Endothelial cell (in vitro differentiated cells): Measurements from ENCODE around the gene C10orf71. TPM values are rescaled to one million over a fixed set of nuclear protein-coding genes. Genes with fewer than 3 reads are reported as not detected.

Experiments used
- DNase-seq: peaks from one replicate; pipeline ENCODE4 v3.0.0; 2021; ENCODE audit warnings: low spot score
- H3K27ac Mint-ChIP-seq: one replicate; pipeline ENCODE4 v1.8.0; 2021; ENCODE audit warnings: mixed read lengths, inconsistent platforms; ENCODE audit not compliant: unreplicated experiment
- H3K27me3 Mint-ChIP-seq: one replicate; pipeline ENCODE4 v1.8.0; 2021; ENCODE audit warnings: mild to moderate bottlenecking, moderate library complexity, mixed read lengths, inconsistent platforms; ENCODE audit not compliant: unreplicated experiment
- H3K36me3 Mint-ChIP-seq: one replicate; pipeline ENCODE4 v1.8.0; 2021; ENCODE audit warnings: mild to moderate bottlenecking, low read depth, mixed read lengths, inconsistent platforms; ENCODE audit not compliant: unreplicated experiment
- H3K4me1 Mint-ChIP-seq: one replicate; pipeline ENCODE4 v1.8.0; 2021; ENCODE audit warnings: mild to moderate bottlenecking, mixed read lengths, inconsistent platforms; ENCODE audit not compliant: unreplicated experiment
- H3K4me3 Mint-ChIP-seq: one replicate; pipeline ENCODE4 v1.8.0; 2021; ENCODE audit warnings: mild to moderate bottlenecking, mixed read lengths, inconsistent platforms; ENCODE audit not compliant: unreplicated experiment
- H3K9me3 Mint-ChIP-seq: one replicate; pipeline ENCODE4 v1.8.0; 2021; ENCODE audit warnings: mixed read lengths, inconsistent platforms; ENCODE audit not compliant: unreplicated experiment
- CTCF ChIP-seq: fragments of 200-600 bp; sonication (generic); IDR thresholded peaks from one replicate; pipeline ENCODE4 v1.5.0; 2021; ENCODE audit warnings: antibody characterized with exemption; ENCODE audit not compliant: unreplicated experiment
- total RNA-seq: library from RNA; stranded (reverse); fragmentation: NEBNext Ultra II Directional; extraction: Animal tissue kit (Norgen Biotek cat#: 25700); gene quantifications from one replicate; pipeline ENCODE4 v1.2.1, GENCODE V29; 2021; ENCODE audit not compliant: unreplicated experiment

C10orf71 gene
- total RNA-seq, 1 donor from 2014 or later: not detected

DNA sequence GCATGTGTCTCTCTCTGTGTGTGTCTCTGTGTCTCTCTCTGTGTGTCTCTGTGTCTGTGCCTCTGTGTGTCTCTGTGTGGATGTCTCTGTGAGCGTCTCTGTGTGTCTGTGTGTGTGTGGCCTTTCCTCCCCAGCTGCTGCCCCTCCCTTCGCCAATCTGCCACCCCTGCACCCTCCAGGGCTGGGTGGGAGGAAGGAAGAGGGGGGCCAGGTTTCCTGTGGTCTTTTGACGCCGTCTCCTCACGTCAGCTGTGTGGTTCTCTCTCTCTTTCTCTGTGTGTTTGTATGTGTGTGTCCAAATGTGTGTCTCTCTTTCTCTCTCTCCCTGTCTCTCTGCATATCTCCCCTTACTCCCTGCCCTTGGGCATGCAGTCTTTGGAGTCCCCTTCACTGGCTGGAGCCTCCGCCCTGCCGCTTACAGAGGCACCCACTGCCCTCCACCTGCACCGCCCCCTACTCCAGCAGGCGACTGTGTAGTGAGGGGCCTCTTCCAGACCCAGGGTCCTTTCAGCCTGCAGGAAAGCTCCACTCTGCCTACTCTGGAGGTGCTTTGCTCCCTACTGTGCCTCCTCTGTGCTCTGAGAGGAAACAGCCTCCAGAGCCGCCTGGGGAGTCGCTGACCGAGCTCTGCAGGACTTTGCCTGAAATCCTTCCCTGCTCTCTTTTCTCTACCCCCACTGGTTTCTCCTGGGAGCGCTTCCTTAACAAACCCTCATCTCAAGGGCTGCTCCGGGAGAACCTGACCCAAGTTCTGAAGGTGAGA is 44.2 kb upstream of the C10orf71 start:
- Mint-ChIP-seq H3K4me1 (no peaks in the 10 kb centered on the region), H3K4me3 (no peak overlapping the region)

DNA sequence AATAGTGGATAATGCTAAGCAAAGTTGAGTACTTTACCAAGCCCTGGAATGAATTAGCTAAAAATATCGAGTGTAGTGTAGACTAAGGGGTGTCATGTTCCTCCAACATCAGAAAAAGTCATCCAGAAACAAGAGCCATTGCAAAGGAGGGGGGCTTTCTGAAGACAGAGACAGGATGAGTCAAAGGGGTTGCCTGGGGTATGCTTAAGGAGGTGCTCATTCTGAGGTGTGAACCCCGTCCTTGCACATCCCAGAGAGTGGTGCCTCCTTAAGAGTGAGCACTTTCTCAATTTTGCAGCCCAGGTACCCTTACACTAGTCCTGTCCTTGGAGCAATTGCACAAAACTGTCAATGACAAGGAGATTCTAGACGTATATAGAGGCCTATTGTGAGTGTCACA is 43.1 kb upstream of the C10orf71 start:
- Mint-ChIP-seq H3K27ac (no peak overlapping the region), H3K4me1 (no peaks in the 10 kb centered on the region), H3K4me3 (no peak overlapping the region), H3K9me3 (no peaks in the 10 kb centered on the region), H3K36me3 (no peaks in the 10 kb centered on the region), H3K27me3 (no peaks in the 10 kb centered on the region)
- TF ChIP-seq CTCF: no peak
- no peak for DNase-seq

More for the DNA sequence above, 44.2 kb upstream of the C10orf71 start:
- H3K36me3 Mint-ChIP-seq: no peaks in the 10 kb centered on the region
- H3K9me3 Mint-ChIP-seq: no peaks in the 10 kb centered on the region
- DNase-seq: peak; percentile 11
- TF ChIP-seq CTCF: no peak
- H3K27me3 Mint-ChIP-seq: no peaks in the 10 kb centered on the region
- H3K27ac Mint-ChIP-seq: no peak overlapping the region

DNA sequence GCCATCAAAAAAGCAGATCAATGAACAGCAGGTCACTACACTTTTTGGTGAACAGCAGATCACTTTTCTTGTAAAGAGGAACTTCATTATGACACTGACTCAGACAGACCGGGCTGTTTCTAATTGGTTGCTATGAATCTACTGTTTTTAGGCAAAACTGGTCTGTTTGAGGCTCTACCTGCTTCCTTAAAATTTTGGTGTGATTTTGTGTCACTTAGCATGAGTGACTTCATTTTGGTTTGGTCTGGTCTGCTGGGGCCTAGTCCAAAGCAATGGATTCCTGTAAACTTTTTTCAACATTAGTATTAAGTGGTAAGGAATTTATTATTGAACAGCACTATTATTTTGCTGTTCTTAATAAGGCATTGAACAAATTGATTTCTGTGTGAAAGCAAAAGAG is 41.8 kb upstream of the C10orf71 start:
- Mint-ChIP-seq H3K27ac (no peak overlapping the region), H3K4me3 (no peak overlapping the region), H3K27me3 (no peaks in the 10 kb centered on the region), H3K4me1 (no peaks in the 10 kb centered on the region), H3K36me3 (no peaks in the 10 kb centered on the region), H3K9me3 (no peaks in the 10 kb centered on the region)
- no peak for DNase-seq
- TF ChIP-seq CTCF: no peak

- H3K9me3 Mint-ChIP-seq: no peaks in the 10 kb centered on the region
- H3K27me3 Mint-ChIP-seq: no peaks in the 10 kb centered on the region
- no peak for TF ChIP-seq CTCF
- H3K4me1 Mint-ChIP-seq: no peaks in the 10 kb centered on the region
- DNase-seq: no peak
- H3K4me3 Mint-ChIP-seq: no peak overlapping the region
- no peaks in the 10 kb centered on the region for H3K36me3 Mint-ChIP-seq
- H3K27ac Mint-ChIP-seq: no peak overlapping the region
Measured at GRCh38 chr10:49257626-49258349, 41.2 kb upstream of the C10orf71 start.

- Mint-ChIP-seq H3K27ac (no peak overlapping the region), H3K4me3 (no peak overlapping the region), H3K36me3 (no peaks in the 10 kb centered on the region), H3K4me1 (no peaks in the 10 kb centered on the region), H3K27me3 (no peaks in the 10 kb centered on the region), H3K9me3 (no peaks in the 10 kb centered on the region)
- TF ChIP-seq CTCF: no peak
- DNase-seq: no peak
Measured at GRCh38 chr10:49258350-49258683, 40.7 kb upstream of the C10orf71 start.
